ENCODE data around the gene PIWIL1.

PIWIL1 gene

GRCh38 chr12:130375296-130376287, 37.9 kb downstream of the PIWIL1 start:
- DNase-seq, result no peak

- DNase-seq, result no peak
These were observed 45.1 kb downstream of the PIWIL1 start for GRCh38 chr12:130382818-130383217.

- DNase-seq, result no peak
These were observed 46.5 kb downstream of the PIWIL1 start for GRCh38 chr12:130384234-130384633.

GRCh38 chr12:130385193-130385592, 47.5 kb downstream of the PIWIL1 start:
- DNase-seq, result no peak

GRCh38 chr12:130391186-130391585, 53.5 kb downstream of the PIWIL1 start:
- DNase-seq, result no peak

- no peak for DNase-seq
These were observed 57.2 kb downstream of the PIWIL1 start for GRCh38 chr12:130394906-130395305.

- no peak for DNase-seq
These were observed 59.0 kb downstream of the PIWIL1 start for GRCh38 chr12:130396667-130397066.

GRCh38 chr12:130398100-130398848, 60.6 kb downstream of the PIWIL1 start:
- DNase-seq, result no peak

- DNase-seq, result no peak
These were observed 64.0 kb downstream of the PIWIL1 start for GRCh38 chr12:130401703-130402102.

GRCh38 chr12:130405332-130405731, 67.6 kb downstream of the PIWIL1 start:
- DNase-seq, result no peak

GRCh38 chr12:130412384-130412783, 74.7 kb downstream of the PIWIL1 start:
- no peak for DNase-seq

GRCh38 chr12:130413909-130414308, 76.2 kb downstream of the PIWIL1 start:
- DNase-seq, result no peak

- no peak for DNase-seq
These were observed 76.7 kb downstream of the PIWIL1 start for GRCh38 chr12:130414381-130414780.

- no peak for DNase-seq
These were observed 80.6 kb downstream of the PIWIL1 start for GRCh38 chr12:130418251-130418650.

GRCh38 chr12:130419116-130419515, 81.4 kb downstream of the PIWIL1 start:
- DNase-seq, result no peak

GRCh38 chr12:130420071-130420470, 82.4 kb downstream of the PIWIL1 start:
- DNase-seq, result no peak

GRCh38 chr12:130421896-130422295, 84.2 kb downstream of the PIWIL1 start:
- no peak for DNase-seq

Measured in inflammatory macrophage treated with lipopolysaccharide for 1 hour (primary cell).